Erythroblast (primary cell): ENCODE data around the gene ETS1.

ENCODE experiments used
- DNase-seq, 2 experiments: peaks; one replicate each; lab custom pipeline; 2025; lab: John Stamatoyannopoulos, UW
- GATA1 ChIP-seq: IDR thresholded peaks from 2 replicates; pipeline ENCODE4 v1.6.1; 2011; ENCODE audit warnings: low read depth, mild to moderate bottlenecking, control low read depth, low read length, moderate library complexity
- POLR2A ChIP-seq: IDR thresholded peaks from 2 replicates; pipeline ENCODE4 v1.6.1; 2011; ENCODE audit warnings: mild to moderate bottlenecking, low read length

The ETS1 gene

DNA sequence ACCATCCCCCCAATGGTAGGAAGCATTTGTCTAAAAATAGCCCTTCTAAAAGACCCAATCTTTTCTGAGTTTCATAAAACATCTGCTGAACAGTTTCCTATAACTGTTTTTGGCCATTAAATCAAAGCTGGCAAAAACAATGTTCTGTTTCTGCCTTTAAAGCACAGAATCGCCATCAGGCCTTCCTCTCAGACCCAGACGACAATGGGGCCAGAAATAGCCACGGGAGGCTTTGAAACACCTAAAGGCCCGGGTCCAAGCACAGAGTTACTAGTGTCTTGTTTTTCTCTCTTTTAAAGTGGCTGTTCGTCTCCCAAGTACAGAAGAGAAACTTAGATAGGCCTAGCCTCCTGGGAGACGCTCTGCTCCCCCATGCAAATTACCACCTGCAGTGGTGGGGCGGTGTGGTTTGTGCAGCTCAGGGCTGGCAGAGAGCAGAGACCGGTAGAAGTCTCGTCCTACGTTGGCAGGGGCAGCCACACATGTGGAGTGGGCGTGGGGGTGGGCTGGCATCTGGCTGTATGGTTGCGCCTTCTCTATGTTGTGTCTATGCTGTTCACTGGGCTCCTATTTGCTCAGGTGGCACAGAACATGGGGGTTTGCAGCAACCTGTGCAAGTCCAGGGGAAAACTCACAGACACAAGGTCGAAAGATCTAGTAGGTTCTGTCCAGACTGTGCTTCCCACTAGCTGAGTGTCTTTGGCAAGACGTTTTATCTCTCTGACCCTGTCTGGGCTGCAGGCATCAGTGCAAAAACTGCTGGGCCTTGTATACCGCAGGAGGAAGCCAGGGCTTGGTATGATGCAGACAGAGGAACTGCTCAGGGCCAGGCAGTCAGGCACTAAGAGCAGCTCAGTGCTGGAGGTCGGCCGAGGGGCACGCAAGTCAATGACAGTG is 23.6 kb upstream of the ETS1 start:
- TF ChIP-seq POLR2A = no peak
- TF ChIP-seq GATA1 = no peak
- DNase-seq = no peak

GRCh38 chr11:128609785-128610184 is 22.4 kb upstream of the ETS1 start:
- no peak for DNase-seq
- TF ChIP-seq POLR2A (no peak), GATA1 (no peak)

DNA sequence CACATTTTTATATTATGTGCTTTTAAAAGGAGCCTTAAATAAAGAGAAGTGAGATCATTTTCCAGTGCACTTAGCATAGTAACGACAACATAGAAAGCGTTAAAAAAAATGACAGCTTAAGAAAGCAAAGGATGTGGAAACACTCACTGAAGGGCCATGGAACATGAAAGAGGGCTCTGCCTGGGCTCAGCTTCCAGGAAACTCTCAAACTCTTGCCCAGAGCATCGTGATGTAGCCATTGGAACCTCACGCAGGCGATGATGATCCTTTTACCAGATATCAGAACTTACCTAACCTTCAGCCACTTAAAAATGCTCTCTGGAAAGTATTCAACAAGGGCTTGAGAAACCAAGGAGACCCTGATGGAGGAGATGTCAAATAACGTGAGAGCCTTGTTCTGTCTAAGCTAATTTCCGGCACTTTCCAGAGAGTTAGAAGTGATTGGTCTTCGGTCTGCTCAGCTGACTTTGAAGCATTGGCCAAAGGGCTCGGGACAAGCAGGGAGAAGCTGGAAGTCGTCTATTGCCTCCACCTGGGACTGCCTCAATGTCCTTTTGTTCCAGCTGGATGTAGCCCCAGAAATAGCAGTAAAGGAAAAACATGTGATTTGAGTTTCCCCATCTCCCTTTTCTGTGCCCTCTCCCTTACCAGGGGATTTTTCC is 21.5 kb upstream of the ETS1 start:
- TF ChIP-seq GATA1 (no peak), POLR2A (no peak)
- no peak for DNase-seq

DNA sequence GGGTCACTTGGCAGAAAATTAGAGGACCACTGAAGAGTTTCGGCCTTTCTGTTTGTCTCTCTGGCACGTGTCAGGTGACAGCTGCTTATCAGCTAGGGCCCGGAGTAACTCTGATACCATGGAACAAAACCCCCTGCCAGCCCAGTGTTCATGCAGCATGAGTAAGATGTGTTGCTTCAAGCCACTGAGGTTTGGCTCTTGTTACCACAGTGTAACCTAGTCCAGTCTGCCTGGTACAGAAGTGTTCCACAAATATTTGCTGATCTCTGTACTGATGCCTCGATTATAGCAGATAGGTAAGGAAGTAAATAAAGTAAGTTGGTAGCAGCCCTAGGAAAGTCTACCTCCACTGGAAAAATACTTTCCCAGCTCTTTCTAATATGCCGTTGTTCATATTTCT is 20.5 kb upstream of the ETS1 start:
- DNase-seq = no peak
- no peak for TF ChIP-seq POLR2A
- no peak for TF ChIP-seq GATA1

- DNase-seq = no peak
Observed at GRCh38 chr11:128604723-128605122, 17.4 kb upstream of the ETS1 start.

GRCh38 chr11:128603752-128604414 is 16.5 kb upstream of the ETS1 start:
- DNase-seq = no peak
- TF ChIP-seq GATA1 (no peak), POLR2A (no peak)

More at GRCh38 chr11:128604723-128605122, 17.4 kb upstream of the ETS1 start:
- TF ChIP-seq POLR2A (no peak), GATA1 (no peak)

DNA sequence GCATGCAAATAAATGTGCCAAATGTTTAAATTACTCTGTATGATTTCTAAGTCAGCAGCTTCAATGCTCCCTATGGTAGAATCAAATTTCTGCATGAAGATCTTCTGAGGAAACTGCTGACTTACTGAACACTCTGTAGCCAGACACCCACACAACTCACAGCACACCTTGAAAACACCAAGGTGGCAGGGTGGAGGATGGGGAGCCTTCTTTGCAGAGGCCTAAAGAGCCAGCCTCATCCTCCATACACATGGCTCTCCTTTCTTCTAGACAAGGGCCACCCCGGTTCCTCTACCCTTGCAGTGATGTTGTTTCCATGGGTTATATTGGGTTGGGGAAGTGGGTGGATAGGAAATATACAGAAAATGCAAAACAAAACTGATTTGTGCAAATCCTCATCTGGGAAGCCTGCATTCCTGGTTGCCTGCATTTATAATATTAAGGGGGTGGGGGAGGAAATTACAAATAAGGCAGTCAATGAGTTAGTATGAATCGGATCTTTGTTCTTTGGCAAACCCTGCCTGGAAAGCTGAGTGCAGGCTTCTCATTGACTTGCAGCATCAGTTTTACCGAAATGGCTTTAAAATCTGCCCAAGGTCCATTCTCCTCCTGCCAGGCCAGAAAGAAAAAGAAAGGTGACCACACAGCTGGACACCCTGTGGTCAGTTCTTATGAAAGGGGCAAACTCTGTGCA is 15.8 kb upstream of the ETS1 start:
- no peak for DNase-seq
- no peak for TF ChIP-seq GATA1
- no peak for TF ChIP-seq POLR2A

DNA sequence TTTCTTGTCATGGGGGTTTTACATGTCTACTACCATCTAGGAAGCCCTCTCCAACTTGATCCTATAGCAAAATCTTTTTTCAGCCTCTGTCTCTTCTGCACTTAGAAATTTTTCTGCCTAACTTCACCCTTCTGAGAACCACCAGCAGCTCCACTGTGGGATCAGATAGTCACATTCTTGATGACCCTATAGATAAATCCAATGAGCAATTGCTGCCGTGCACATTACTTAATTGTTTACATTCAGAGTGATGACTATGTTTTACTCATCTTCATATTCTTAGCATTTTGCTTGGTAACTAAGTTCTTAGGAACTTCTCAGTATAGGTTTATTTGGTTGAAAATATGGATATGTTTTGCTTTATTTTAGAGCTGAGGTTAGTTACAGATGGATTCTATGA is 12.4 kb upstream of the ETS1 start:
- no peak for DNase-seq
- TF ChIP-seq GATA1 = no peak
- TF ChIP-seq POLR2A = no peak

- DNase-seq = no peak
- no peak for TF ChIP-seq POLR2A
Observed at GRCh38 chr11:128598506-128599150, 11.3 kb upstream of the ETS1 start.

DNA sequence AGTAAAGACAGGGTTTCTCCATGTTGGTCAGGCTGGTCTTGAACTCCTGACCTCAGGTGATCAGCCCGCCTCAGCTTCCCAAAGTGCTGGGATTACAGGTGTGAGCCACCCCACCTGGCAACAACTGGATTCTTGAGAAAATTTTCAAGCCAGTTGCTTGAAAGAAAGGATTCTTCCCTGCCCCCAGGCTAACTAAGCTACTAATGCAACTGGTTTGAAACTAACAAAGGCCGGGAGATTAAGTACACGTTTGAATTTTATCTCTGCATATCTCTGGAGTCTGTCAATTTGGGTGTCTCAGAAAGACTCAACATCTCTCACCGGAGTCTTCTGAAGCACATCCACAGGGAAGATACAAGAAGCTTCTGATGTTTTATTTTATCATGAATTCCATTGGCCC is 10.7 kb upstream of the ETS1 start:
- TF ChIP-seq GATA1 = no peak
- TF ChIP-seq POLR2A = no peak
- DNase-seq = no peak

DNA sequence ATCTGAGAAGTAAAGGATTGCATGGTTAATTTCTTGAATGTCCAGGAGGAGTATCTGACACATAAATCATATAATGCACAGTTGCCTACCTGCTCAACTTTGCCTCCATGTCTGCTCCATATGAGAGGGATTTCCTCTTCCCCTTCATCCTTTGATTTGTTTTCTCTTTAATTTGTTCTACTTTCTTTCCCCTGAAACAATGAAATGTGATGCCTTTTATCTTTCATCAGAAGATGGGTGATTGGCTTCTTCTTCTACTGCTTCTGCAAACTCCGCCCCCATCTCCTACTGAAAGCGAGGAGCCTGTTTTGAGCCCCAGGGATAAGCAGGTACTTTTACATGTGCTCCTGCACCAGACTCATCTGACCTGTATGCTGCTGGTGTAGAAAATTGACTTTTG is 9.9 kb upstream of the ETS1 start:
- TF ChIP-seq POLR2A (no peak), GATA1 (no peak)
- no peak for DNase-seq

DNA sequence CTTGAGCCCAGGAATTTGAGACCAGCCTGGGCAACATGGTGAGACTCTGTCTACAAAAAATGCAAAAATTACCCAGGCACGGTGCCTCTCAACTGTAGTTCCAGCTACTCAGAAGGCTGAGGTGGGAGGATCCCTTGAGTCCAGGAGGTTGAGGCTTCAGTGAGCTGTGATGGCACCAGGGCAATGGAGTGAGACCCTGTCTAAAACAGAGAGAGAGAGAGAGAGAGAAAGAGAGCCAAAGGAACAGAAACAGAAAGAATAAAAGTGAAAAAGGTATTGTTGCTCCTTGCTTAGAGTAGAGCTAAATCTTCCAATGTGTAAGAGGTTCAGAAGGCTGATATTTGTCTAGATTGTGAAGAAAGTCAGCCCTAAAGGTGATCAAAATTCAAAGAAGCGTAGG is 8.9 kb upstream of the ETS1 start:
- TF ChIP-seq GATA1 (no peak), POLR2A (no peak)
- DNase-seq = no peak

GRCh38 chr11:128595775-128596174 is 8.4 kb upstream of the ETS1 start:
- TF ChIP-seq POLR2A (no peak), GATA1 (no peak)
- DNase-seq = no peak
